ENCODE data around the gene ZDHHC16. TPM values are rescaled to one million over a fixed set of nuclear protein-coding genes. Genes with fewer than 3 reads are reported as not detected.
"Not testable (repeated sequence)": the region's sequence is repeated elsewhere in the genome, so short reads cannot be mapped to it uniquely, and the experiment has no call there.

The ZDHHC16 gene
- total RNA-seq, 2 experiments from 2014 or later = 20.7 to 26.5 TPM

DNA sequence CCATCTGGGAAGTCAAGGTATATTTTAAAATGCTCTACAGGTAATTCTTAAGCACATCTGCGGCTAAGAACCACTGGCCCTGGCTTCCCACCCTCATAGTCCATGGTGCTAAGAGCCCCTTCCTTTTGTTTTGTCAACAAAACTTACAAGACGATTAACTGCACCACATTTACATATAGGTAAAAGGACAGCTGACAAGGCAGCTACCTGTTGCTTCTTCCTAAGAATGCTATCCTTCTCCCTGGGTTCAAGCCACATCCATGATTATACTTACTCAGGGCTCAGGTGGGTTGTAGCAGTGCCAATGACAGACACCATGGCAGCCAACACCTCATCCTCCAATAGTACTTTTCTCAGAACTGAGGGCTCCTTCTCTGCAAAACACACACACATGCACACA is 16.3 kb downstream of the ZDHHC16 start:
- no peak overlapping the region for H3K27ac Mint-ChIP-seq
- H3K4me3 Mint-ChIP-seq = no peak overlapping the region
- no peaks in the 10 kb centered on the region for H3K4me1 Mint-ChIP-seq (ENCODE audit: low read depth)
- DNase-seq = no peak
- peaks cover 42% of the 10 kb centered on the region for H3K36me3 Mint-ChIP-seq (ENCODE audit: low read depth)
- H3K9me3 Mint-ChIP-seq = no peaks in the 10 kb centered on the region
- H3K27me3 Mint-ChIP-seq (ENCODE audit: low read depth) = no peaks in the 10 kb centered on the region
- CTCF ChIA-PET = interaction anchor here (0.6 to 2.5 kb wide), 9 partner anchors 12 to 183 kb away, joined by 3 to 12 read pairs (median 3); no protein-coding TSS in a partner anchor
- intact Hi-C loops (cut with micrococcal nuclease) = no loop called here

DNA sequence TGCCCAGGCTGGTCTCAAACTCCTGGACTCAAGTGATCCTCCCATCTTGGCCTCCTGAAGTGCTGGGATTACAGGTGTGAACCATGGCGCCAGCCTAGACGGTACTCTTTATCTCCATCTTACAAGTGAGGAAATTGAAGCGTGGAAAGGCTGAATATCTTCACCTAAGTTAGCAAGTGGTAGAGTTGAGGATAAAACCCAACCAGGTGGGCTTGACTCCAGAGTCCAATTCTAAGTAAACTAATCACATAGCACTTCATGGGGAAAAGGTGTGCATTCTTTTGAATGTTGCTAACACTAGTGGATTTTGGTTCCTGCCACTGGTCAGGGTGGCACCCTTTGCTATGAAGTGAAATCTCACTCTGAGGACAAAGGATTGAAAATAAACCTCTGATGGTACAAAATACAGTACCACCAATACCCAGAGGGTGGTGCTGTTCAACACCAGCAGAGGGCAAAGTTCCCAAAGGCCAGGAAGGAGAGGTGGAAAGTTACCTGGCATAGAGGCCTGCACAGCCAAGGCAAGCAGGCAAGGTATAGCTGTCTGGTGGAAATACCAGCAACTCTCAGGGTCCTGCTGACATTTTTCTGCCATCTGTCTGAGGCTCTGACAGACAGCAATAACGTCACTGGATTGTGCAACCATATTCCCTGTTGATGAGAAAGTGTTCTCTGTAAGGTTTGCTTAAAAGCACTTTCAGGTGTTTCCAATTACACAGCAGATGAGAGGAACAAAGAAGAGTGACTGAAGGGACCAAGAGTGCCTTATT is 17.6 kb downstream of the ZDHHC16 start:
- no peak overlapping the region for H3K4me3 Mint-ChIP-seq
- H3K4me1 Mint-ChIP-seq (ENCODE audit: low read depth) = no peaks in the 10 kb centered on the region
- no peaks in the 10 kb centered on the region for H3K27me3 Mint-ChIP-seq (ENCODE audit: low read depth)
- peak overlapping the region; percentile 50 for H3K27ac Mint-ChIP-seq
- DNase-seq = peak; percentile 49
- intact Hi-C loops (cut with micrococcal nuclease) = loop anchor here (1.0 kb wide), 3 partner anchors 35 to 90 kb away; partner anchors contain the start of genes MMS19 and UBTD1
- peaks cover 37% of the 10 kb centered on the region for H3K36me3 Mint-ChIP-seq (ENCODE audit: low read depth)
- CTCF ChIA-PET = interaction anchor here (0.6 to 5.2 kb wide), 14 partner anchors 9 to 191 kb away, joined by 3 to 63 read pairs (median 5); no protein-coding TSS in a partner anchor
- H3K9me3 Mint-ChIP-seq = no peaks in the 10 kb centered on the region

DNA sequence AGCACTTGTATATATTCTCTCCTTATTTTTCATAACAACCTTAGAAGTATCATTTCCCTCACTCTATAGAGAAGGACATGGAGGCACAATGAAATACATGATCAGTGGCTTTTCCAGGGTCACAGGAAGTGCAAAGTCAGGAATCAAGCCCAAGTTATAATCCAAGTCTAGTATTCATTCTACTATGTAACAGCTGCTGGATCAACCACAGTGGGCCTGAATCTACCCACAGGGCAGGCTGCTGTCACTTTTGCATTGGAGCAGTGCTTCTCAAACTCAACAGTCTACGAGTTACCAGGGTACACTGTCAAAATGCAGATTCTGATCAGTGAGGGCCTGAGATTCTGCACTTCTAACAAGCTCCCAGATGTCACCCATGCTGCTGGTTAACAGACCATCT is 18.3 kb downstream of the ZDHHC16 start:
- H3K9me3 Mint-ChIP-seq = no peaks in the 10 kb centered on the region
- H3K36me3 Mint-ChIP-seq (ENCODE audit: low read depth) = peaks cover 36% of the 10 kb centered on the region
- H3K27ac Mint-ChIP-seq = peak overlapping the region; percentile 50
- CTCF ChIA-PET = interaction anchor here (0.6 to 5.2 kb wide), 16 partner anchors 9 to 206 kb away, joined by 3 to 63 read pairs (median 5); no protein-coding TSS in a partner anchor
- intact Hi-C loops (cut with micrococcal nuclease) = loop anchor here (1.0 kb wide), 1 partner anchor 57 kb away; no protein-coding TSS in a partner anchor
- no peak overlapping the region for H3K4me3 Mint-ChIP-seq
- no peaks in the 10 kb centered on the region for H3K4me1 Mint-ChIP-seq (ENCODE audit: low read depth)
- H3K27me3 Mint-ChIP-seq (ENCODE audit: low read depth) = no peaks in the 10 kb centered on the region
- no peak for DNase-seq

DNA sequence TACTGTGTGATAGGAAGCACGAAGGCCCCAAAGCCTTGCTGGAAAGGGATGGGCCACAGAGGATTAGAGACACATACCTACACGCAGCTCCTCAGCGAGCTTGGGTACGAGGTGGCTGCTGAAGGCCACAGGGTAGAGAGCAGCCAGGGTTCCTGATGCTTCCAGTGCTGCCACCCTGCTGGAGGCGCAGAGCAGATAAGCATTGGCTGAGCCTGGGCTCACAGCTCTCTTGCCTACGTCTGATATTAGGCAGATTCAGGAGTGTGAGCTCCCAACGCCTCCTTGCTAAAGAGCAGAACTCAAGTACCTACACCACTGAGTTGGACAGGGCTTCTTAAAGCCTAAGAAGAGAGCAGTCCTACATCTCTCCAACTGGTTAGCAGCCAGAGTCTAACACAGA is 20.0 kb downstream of the ZDHHC16 start:
- intact Hi-C loops (cut with micrococcal nuclease) = no loop called here
- Mint-ChIP-seq H3K27ac (no peak overlapping the region), H3K27me3 (ENCODE audit: low read depth) (no peaks in the 10 kb centered on the region), H3K4me3 (no peak overlapping the region), H3K36me3 (ENCODE audit: low read depth) (peaks cover 27% of the 10 kb centered on the region), H3K9me3 (no peaks in the 10 kb centered on the region), H3K4me1 (ENCODE audit: low read depth) (no peaks in the 10 kb centered on the region)
- CTCF ChIA-PET = interaction anchor here (0.9 to 5.2 kb wide), 5 partner anchors 9 to 87 kb away, joined by 3 to 63 read pairs (median 4); no protein-coding TSS in a partner anchor
- no peak for DNase-seq

DNA sequence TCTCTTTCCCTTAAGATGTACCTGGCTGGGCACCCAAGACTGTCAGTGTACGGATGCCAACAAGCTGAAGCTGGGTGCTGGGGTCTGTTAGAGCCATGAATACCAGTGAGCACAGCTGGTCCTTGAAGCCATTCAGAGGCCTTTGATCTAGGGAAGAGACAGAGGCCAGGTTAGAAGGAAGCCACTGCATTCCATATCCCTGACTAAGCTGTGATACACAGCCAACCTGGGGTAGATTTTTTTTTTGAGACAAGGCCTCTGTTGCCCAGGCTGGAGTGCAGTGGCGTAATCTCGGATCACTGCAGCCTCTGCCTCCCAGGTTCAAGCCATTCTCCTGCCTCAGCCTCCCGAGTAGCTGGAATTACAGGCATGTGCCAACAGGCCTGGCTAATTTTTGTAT is 20.8 kb downstream of the ZDHHC16 start:
- no peaks in the 10 kb centered on the region for H3K4me1 Mint-ChIP-seq (ENCODE audit: low read depth)
- no peak overlapping the region for H3K4me3 Mint-ChIP-seq
- DNase-seq = no peak
- CTCF ChIA-PET = interaction anchor here (1.0 to 5.2 kb wide), 4 partner anchors 8 to 86 kb away, joined by 3 to 63 read pairs (median 4); no protein-coding TSS in a partner anchor
- H3K27ac Mint-ChIP-seq = no peak overlapping the region
- intact Hi-C loops (cut with micrococcal nuclease) = no loop called here
- H3K27me3 Mint-ChIP-seq (ENCODE audit: low read depth) = no peaks in the 10 kb centered on the region
- H3K36me3 Mint-ChIP-seq (ENCODE audit: low read depth) = peaks cover 25% of the 10 kb centered on the region
- H3K9me3 Mint-ChIP-seq = no peaks in the 10 kb centered on the region

DNA sequence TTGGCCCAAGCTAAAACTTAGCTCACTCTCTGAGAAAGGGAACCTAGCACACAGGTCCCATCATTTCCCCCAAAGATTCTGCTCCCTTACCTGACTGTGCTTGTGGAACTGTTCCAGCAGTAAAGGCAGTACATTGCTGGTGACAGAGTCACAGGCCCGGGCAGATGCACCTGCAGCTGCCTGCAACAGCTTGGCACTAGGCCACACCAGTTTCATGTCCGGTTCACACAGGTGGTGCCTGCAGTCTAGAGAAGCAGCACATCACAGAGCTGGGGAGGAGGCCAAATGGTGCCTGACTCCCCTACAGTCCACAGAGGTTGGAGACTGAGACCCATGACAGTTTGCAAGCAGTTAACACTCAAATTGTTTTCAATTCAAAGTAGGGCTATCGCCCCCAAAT is 22.2 kb downstream of the ZDHHC16 start:
- no peaks in the 10 kb centered on the region for H3K4me1 Mint-ChIP-seq (ENCODE audit: low read depth)
- H3K27ac Mint-ChIP-seq = peak overlapping the region; percentile 22
- H3K36me3 Mint-ChIP-seq (ENCODE audit: low read depth) = peaks cover 23% of the 10 kb centered on the region
- no peak for DNase-seq
- H3K4me3 Mint-ChIP-seq = no peak overlapping the region
- no peaks in the 10 kb centered on the region for H3K27me3 Mint-ChIP-seq (ENCODE audit: low read depth)
- CTCF ChIA-PET = interaction anchor here (0.6 to 5.2 kb wide), 6 partner anchors 9 to 211 kb away, joined by 3 to 63 read pairs (median 4); no protein-coding TSS in a partner anchor
- intact Hi-C loops (cut with micrococcal nuclease) = no loop called here
- H3K9me3 Mint-ChIP-seq = no peaks in the 10 kb centered on the region

DNA sequence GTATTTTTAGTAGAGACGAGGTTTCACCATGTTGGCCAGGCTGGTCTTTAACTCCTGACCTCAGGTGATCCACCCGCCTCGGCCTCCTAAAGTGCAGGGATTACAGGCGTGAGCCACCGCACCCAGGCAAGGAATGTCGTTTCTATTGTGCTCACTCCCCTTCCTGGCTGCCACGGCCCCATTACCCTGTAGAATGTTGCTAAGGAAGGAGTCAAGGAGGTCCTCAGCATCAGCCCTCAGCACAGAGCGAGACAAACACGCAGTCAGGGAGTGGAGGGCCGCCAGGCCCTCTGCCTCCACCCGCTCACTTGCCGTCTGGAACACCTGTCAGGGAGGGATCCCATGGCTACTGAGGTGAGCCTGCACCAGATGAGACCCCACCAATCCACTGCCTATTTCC is 22.8 kb downstream of the ZDHHC16 start:
- H3K9me3 Mint-ChIP-seq; H3K4me3 Mint-ChIP-seq; intact Hi-C loops (cut with micrococcal nuclease); H3K4me1 Mint-ChIP-seq (ENCODE audit: low read depth); H3K27me3 Mint-ChIP-seq (ENCODE audit: low read depth); DNase-seq: not testable (repeated sequence)
- peak overlapping the region; percentile 22 for H3K27ac Mint-ChIP-seq
- H3K36me3 Mint-ChIP-seq (ENCODE audit: low read depth) = peaks cover 25% of the 10 kb centered on the region
- CTCF ChIA-PET = interaction anchor here (1.9 to 5.2 kb wide), 2 partner anchors 31 to 84 kb away, joined by 4 to 63 read pairs; no protein-coding TSS in a partner anchor

DNA sequence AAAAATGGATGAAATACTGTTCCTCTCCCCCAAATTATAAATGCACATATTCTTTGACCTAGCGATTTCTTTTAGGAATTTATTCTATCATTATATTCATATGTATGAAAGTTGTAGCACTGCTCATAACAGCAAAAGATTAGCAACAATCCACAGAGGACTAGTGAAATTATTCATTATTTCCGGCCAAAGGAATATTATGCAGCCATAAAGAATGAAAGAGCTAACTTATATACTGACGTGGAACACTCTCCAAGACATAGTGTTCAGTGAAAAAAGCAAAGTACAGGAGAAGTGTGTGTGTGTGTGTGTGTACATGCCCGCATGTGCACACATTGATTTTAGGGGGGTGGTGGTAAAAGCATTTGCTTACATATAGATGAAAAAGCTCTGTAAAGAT is 28.9 kb downstream of the ZDHHC16 start:
- no peak overlapping the region for H3K4me3 Mint-ChIP-seq
- intact Hi-C loops (cut with micrococcal nuclease) = no loop called here
- CTCF ChIA-PET = interaction anchor here (0.9 to 1.5 kb wide), 2 partner anchors 8 to 78 kb away, joined by 4 to 5 read pairs; no protein-coding TSS in a partner anchor
- no peak for DNase-seq
- H3K27ac Mint-ChIP-seq = no peak overlapping the region
- no peaks in the 10 kb centered on the region for H3K4me1 Mint-ChIP-seq (ENCODE audit: low read depth)
- H3K36me3 Mint-ChIP-seq (ENCODE audit: low read depth) = peaks cover 43% of the 10 kb centered on the region
- no peaks in the 10 kb centered on the region for H3K9me3 Mint-ChIP-seq
- no peaks in the 10 kb centered on the region for H3K27me3 Mint-ChIP-seq (ENCODE audit: low read depth)

DNA sequence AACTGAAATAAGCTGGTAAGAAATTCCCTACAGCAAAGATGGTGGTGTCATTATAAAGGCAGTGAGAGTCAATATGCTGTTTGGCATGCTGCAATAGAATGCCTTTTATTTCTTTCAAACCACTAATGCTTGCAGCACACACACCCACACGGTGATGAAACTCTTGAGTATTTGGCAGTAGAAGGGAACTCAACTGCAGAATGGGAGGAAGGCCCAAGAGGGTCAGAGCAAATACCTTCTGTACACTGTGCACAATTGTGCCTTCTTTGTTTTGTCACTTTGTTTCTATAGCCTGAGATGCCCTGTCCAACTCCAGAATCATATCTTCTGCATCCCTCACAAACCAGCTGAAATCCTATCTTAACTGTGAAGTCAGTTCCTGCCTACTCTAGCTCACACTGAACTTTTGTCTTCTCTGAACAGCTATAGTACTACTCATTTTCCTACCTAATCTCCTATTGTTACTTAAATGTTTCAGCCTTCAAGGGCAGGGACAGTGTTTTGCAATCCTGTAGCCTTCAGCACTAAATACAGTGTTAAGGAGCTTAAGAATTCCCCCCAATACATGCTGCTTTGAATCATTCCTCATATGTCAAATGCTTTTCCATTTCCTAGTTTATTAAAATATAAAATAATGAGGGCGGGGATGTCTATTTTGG is 30.1 kb downstream of the ZDHHC16 start:
- Mint-ChIP-seq H3K9me3 (no peaks in the 10 kb centered on the region), H3K27me3 (ENCODE audit: low read depth) (no peaks in the 10 kb centered on the region), H3K4me1 (ENCODE audit: low read depth) (no peaks in the 10 kb centered on the region), H3K27ac (no peak overlapping the region), H3K36me3 (ENCODE audit: low read depth) (peaks cover 45% of the 10 kb centered on the region), H3K4me3 (no peak overlapping the region)
- no peak for DNase-seq
- intact Hi-C loops (cut with micrococcal nuclease) = no loop called here
- CTCF ChIA-PET = interaction anchor here (0.8 to 2.4 kb wide), 4 partner anchors 11 to 226 kb away, joined by 3 to 10 read pairs (median 6); no protein-coding TSS in a partner anchor

DNA sequence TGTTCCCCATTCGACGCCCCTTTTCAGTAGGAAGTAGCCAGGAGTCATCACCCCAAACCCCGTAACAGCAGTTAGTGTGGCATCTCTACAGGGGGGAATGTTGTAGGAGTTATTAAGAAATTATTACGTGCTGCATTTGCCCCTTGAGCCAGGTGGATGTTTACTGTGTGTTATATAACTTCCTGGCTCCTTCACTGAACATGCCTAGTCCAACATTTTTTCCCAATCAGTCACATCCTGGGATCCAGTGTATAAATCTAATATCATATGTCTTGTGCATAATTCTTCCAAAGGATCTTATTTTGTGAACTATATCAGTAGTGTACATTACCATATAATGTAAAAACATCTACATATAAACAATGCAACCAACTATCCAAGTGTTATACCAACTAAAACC is 33.4 kb downstream of the ZDHHC16 start:
- CTCF ChIA-PET; H3K9me3 Mint-ChIP-seq; H3K4me3 Mint-ChIP-seq; DNase-seq; H3K27ac Mint-ChIP-seq; H3K27me3 Mint-ChIP-seq (ENCODE audit: low read depth); H3K4me1 Mint-ChIP-seq (ENCODE audit: low read depth); intact Hi-C loops (cut with micrococcal nuclease): not testable (repeated sequence)
- peaks cover 40% of the 10 kb centered on the region for H3K36me3 Mint-ChIP-seq (ENCODE audit: low read depth)

DNA sequence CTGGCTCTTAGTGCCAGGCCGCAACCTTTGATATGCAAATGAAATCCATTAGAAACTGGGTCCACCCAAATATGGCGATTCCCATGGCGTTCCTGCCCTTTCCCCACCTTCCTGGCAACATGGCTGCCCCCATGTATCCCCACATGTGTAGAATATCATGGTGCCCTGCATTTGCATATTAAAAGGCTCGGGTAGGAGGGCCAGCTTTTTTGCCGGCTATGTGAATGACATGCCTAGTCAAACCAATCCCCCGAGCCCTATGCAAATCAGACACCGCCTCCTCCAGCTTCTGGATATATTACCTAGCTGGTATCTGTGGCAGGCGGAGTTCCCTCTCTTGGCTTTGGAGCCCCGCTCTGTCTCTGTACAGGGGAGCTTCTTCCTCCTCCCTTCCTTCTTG is 34.0 kb downstream of the ZDHHC16 start:
- CTCF ChIA-PET = no interaction called here
- H3K4me3 Mint-ChIP-seq = no peak overlapping the region
- H3K36me3 Mint-ChIP-seq (ENCODE audit: low read depth) = peaks cover 38% of the 10 kb centered on the region
- H3K9me3 Mint-ChIP-seq = no peaks in the 10 kb centered on the region
- no peak for DNase-seq
- no peaks in the 10 kb centered on the region for H3K4me1 Mint-ChIP-seq (ENCODE audit: low read depth)
- no peak overlapping the region for H3K27ac Mint-ChIP-seq
- H3K27me3 Mint-ChIP-seq (ENCODE audit: low read depth) = no peaks in the 10 kb centered on the region
- intact Hi-C loops (cut with micrococcal nuclease) = no loop called here

DNA sequence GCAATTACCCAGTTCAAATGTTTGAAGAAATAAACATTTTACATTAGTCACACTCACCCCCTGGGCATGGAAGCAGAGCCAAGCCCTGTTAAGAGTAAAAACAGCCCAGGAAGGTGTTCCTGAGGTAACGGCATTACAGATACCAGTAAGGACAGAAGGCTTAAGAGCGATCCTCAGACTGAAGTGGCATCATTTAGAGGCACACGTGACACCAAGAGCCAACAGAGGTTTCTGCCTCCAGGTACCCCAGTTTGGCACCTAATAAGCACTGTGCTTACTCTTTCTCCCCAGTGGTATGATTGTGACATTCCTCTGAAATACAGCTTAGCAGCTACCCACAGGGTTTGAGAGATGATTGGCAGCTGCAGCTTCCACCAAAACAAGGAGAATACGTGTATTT is 35.1 kb downstream of the ZDHHC16 start:
- CTCF ChIA-PET = no interaction called here
- peaks cover 5% of the 10 kb centered on the region for H3K4me1 Mint-ChIP-seq (ENCODE audit: low read depth)
- H3K4me3 Mint-ChIP-seq = no peak overlapping the region
- H3K27ac Mint-ChIP-seq = no peak overlapping the region
- H3K36me3 Mint-ChIP-seq (ENCODE audit: low read depth) = peaks cover 29% of the 10 kb centered on the region
- intact Hi-C loops (cut with micrococcal nuclease) = no loop called here
- no peak for DNase-seq
- no peaks in the 10 kb centered on the region for H3K9me3 Mint-ChIP-seq
- no peaks in the 10 kb centered on the region for H3K27me3 Mint-ChIP-seq (ENCODE audit: low read depth)
